Measurements from ENCODE around the gene CCP110. TPM values are rescaled to one million over a fixed set of nuclear protein-coding genes. Genes with fewer than 3 reads are reported as not detected.

CCP110 gene
- 22.6 and 29.2 TPM in 2 replicates for total RNA-seq (2014; rRNA removed; shearing (Covaris generic))
- 38.4 and 49.9 TPM in 2 replicates for total RNA-seq (2022)
- Bru-seq, nascent RNA, result percentile 80 among the genes with signal in this experiment
- BruChase-seq, experiment 1, labeled RNA remaining after a 6-hour chase, result percentile 82 among the genes with signal in this experiment
- BruChase-seq, experiment 2, labeled RNA remaining after a 2-hour chase, result percentile 90 among the genes with signal in this experiment
- long read RNA-seq, full-length matches to known transcripts, result 4 of 25 reads
- long read RNA-seq, partial matches to known transcripts, result 7 of 25 reads
- long read RNA-seq, other reads (novel, unspliced or antisense), result 14 of 25 reads

- CTCF ChIA-PET (ENCODE audit: unreplicated experiment), result interaction anchor here (0.6 kb wide), 1 partner anchor 32 kb away, joined by 3 read pairs; the partner anchor contains the start of gene VPS35L
- intact Hi-C loops (cut with micrococcal nuclease; ENCODE audit: unreplicated experiment), result loop anchor here (2.0 to 5.0 kb wide), 3 partner anchors 31 to 456 kb away; partner anchors contain the start of genes COQ7 and VPS35L
These were observed at the start of gene CCP110 for GRCh38 chr16:19523559-19524355. CCP110 (plus strand) TSS chr16:19523942; CDS start chr16:19527882, 3,940 bp downstream.

GRCh38 chr16:19474617-19475016 lies 49.1 kb upstream of the CCP110 start:
- H3K4me2 ChIP-seq (ENCODE audit: low read length), result no peak overlapping the region
- H3K4me3 ChIP-seq (ENCODE audit: low read depth, low read length, poor library complexity, severe bottlenecking), result no peak overlapping the region
- H3K36me3 ChIP-seq (ENCODE audit: insufficient read depth, low read length), result no peaks in the 10 kb centered on the region
- no peaks in the 10 kb centered on the region for H3K9me2 ChIP-seq (ENCODE audit: insufficient read depth, low read length)
- no peaks in the 10 kb centered on the region for H3K79me2 ChIP-seq (ENCODE audit: insufficient read depth, low read depth, low read length)
- CTCF ChIA-PET (ENCODE audit: unreplicated experiment), result no interaction called here
- BruUV-seq (replicated peaks), result no TSS peak
- no peak for DNase-seq (ENCODE audit: low spot score)
- intact Hi-C loops (cut with micrococcal nuclease; ENCODE audit: unreplicated experiment), result no loop called here
- no peak overlapping the region for H2AFZ ChIP-seq (ENCODE audit: low read length)
- TF ChIP-seq EZH2phosphoT487 (IDR thresholded peaks at IDR 0.05; ENCODE audit: borderline replicate concordance, low read depth, low read length) (no peak), CTCF (conservative IDR thresholded peaks at IDR 0.05; ENCODE audit: low read length) (no peak)
- H3K27ac ChIP-seq (ENCODE audit: low read depth, low read length, poor library complexity, severe bottlenecking), result no peak overlapping the region
- H4K20me1 ChIP-seq (ENCODE audit: insufficient read depth, low read length), result no peaks in the 10 kb centered on the region
- POLR2A ChIA-PET, result interaction anchor here (0.6 kb wide), 1 partner anchor 331 kb away, joined by 8 read pairs; no protein-coding TSS in a partner anchor
- H3K9me3 ChIP-seq (ENCODE audit: low read length), result no peaks in the 10 kb centered on the region
- no peaks in the 10 kb centered on the region for H3K4me1 ChIP-seq (ENCODE audit: insufficient read depth, low read length, poor library complexity, severe bottlenecking)

More at GRCh38 chr16:19523559-19524355, at the start of gene CCP110:
- DNase-seq (ENCODE audit: low spot score), result peak; percentile 96
- Histone ChIP-seq H3K79me2 (ENCODE audit: insufficient read depth, low read depth, low read length) (peaks cover 70% of the 10 kb centered on the region), H3K36me3 (ENCODE audit: insufficient read depth, low read length) (peaks cover 26% of the 10 kb centered on the region), H3K4me1 (ENCODE audit: insufficient read depth, low read length, poor library complexity, severe bottlenecking) (peaks cover 53% of the 10 kb centered on the region), H4K20me1 (ENCODE audit: insufficient read depth, low read length) (no peaks in the 10 kb centered on the region; the same call in 1 of the 2 replicates), H3K9me3 (ENCODE audit: low read length) (no peaks in the 10 kb centered on the region), H2AFZ (ENCODE audit: low read length) (peak within 1 kb of the TSS; percentile 81), H3K4me3 (ENCODE audit: low read depth, low read length, poor library complexity, severe bottlenecking) (peak within 1 kb of the TSS; percentile 96), H3K9me2 (ENCODE audit: insufficient read depth, low read length) (no peaks in the 10 kb centered on the region), H3K4me2 (ENCODE audit: low read length) (peak within 1 kb of the TSS; percentile 95), H3K27ac (ENCODE audit: low read depth, low read length, poor library complexity, severe bottlenecking) (peak within 1 kb of the TSS; percentile 70)
- no peak for TF ChIP-seq EZH2phosphoT487 (IDR thresholded peaks at IDR 0.05; ENCODE audit: borderline replicate concordance, low read depth, low read length)
- no peak for TF ChIP-seq CTCF (conservative IDR thresholded peaks at IDR 0.05; ENCODE audit: low read length)
- no TSS peak for BruUV-seq (replicated peaks)
- POLR2A ChIA-PET, result interaction anchor here (0.7 to 3.7 kb wide), 3 partner anchors 19 to 395 kb away, joined by 3 to 26 read pairs (median 3); partner anchors contain the start of gene VPS35L

All from OCI-LY7 (cell line).